Spleen (tissue), 7 donors: ENCODE data around the gene PCNX2.

Experiments used
- POLR2A ChIP-seq, 3 donors: fragments of 450-650 bp; IDR thresholded peaks; one replicate each; pipeline ENCODE4 v1.5.1; 2017; ENCODE audit warnings: antibody characterized with exemption in 3 of 3, mild to moderate bottlenecking in 1 of 3
- TF ChIP-seq, protein P1 (sequence below), 11 experiments: fragments of 200-600 bp in 7 of 11; fragments of 450-650 bp in 4 of 11; sonication (generic) in 4 of 11; IDR thresholded peaks in 8 of 11; conservative IDR thresholded peaks in 3 of 11; 1 replicate in 7 of 11; 2 replicates in 4 of 11; pipeline versions ENCODE4 v1.4.0 to v1.8.0; 2016 to 2021; ENCODE audit warnings: antibody characterized with exemption in 11 of 11, inconsistent platforms in 4 of 11, mild to moderate bottlenecking in 1 of 11
- donor health status: DM: no; HTN: no; CAD: no; lungs with moderate emphysema.
- donor health status: DM: no; HTN: no; CAD: no.
- donor health status: DM: no; HTN: no; CAD: no.

GRCh38 chr1:233215135-233215760, 80.3 kb downstream of the PCNX2 start:
- no peak for TF ChIP-seq POLR2A (IDR thresholded peaks at IDR 0.05)
- TF ChIP-seq, protein P1, sequence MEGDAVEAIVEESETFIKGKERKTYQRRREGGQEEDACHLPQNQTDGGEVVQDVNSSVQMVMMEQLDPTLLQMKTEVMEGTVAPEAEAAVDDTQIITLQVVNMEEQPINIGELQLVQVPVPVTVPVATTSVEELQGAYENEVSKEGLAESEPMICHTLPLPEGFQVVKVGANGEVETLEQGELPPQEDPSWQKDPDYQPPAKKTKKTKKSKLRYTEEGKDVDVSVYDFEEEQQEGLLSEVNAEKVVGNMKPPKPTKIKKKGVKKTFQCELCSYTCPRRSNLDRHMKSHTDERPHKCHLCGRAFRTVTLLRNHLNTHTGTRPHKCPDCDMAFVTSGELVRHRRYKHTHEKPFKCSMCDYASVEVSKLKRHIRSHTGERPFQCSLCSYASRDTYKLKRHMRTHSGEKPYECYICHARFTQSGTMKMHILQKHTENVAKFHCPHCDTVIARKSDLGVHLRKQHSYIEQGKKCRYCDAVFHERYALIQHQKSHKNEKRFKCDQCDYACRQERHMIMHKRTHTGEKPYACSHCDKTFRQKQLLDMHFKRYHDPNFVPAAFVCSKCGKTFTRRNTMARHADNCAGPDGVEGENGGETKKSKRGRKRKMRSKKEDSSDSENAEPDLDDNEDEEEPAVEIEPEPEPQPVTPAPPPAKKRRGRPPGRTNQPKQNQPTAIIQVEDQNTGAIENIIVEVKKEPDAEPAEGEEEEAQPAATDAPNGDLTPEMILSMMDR (IDR thresholded peaks at IDR 0.05 in 8 of 11, conservative IDR thresholded peaks at IDR 0.05 in 3 of 11), result no peak
